C4-2B (cell line): ENCODE data around the gene CSNK1D.

Experiments
- CTCF ChIP-seq: fragments of 450-650 bp; conservative IDR thresholded peaks from 2 replicates; pipeline ENCODE4 v1.5.1; 2017; ENCODE audit warnings: mild to moderate bottlenecking
- ZFX ChIP-seq: fragments of 450-650 bp; IDR thresholded peaks from 2 replicates; pipeline ENCODE4 v1.6.1; 2017

GRCh38 chr17:82304826-82305726 lies 31.6 kb upstream of the CSNK1D start:
- TF ChIP-seq CTCF, result no peak
- TF ChIP-seq ZFX, result no peak
